A549 (cell line): ENCODE data around the gene TMF1.

Source experiments
- BHLHE40 ChIP-seq: IDR thresholded peaks from 2 replicates; pipeline ENCODE4 v1.6.1; 2012; ENCODE audit warnings: low read depth, low read length, inconsistent platforms
- CHD2 ChIP-seq: fragments of 150-350 bp; IDR thresholded peaks from 2 replicates; pipeline ENCODE4 v1.6.1; 2014; ENCODE audit warnings: low read length; ENCODE audit not compliant: partially characterized antibody
- CTCF ChIP-seq: fragments of >200 bp; sonication (Bioruptor Twin); formaldehyde crosslinking; IDR thresholded peaks from 3 replicates; pipeline ENCODE4 v1.5.1; 2016
- EHF ChIP-seq: fragments of 250-450 bp; sonication (Bioruptor Pico); IDR thresholded peaks from 2 replicates; pipeline ENCODE4 v1.5.0; 2020; ENCODE audit warnings: mild to moderate bottlenecking
- ELK1 ChIP-seq: fragments of 150-350 bp; IDR thresholded peaks from 2 replicates; pipeline ENCODE4 v1.6.1; 2014; ENCODE audit warnings: low read depth, mild to moderate bottlenecking, low read length
- EP300 ChIP-seq, 2 experiments: fragments of >200 bp; sonication (Bioruptor Twin); formaldehyde crosslinking; IDR thresholded peaks; 2 replicates in 1 of 2; 3 replicates in 1 of 2; pipeline ENCODE4 v1.6.1; 2016 to 2017
- FOSL2 ChIP-seq, 2 experiments: fragments of 450-650 bp in 1 of 2; fragments of >200 bp in 1 of 2; sonication (Bioruptor Twin) in 1 of 2; formaldehyde crosslinking; IDR thresholded peaks; 2 replicates each; pipeline versions ENCODE4 v1.5.0 to v1.6.1; 2016 to 2020; ENCODE audit warnings: mild to moderate bottlenecking in 1 of 2, moderate library complexity in 1 of 2
- PBX3 ChIP-seq: IDR thresholded peaks from 2 replicates; pipeline ENCODE4 v1.6.1; 2012
- POLR2A ChIP-seq: IDR thresholded peaks from 2 replicates; pipeline ENCODE4 v1.6.1; 2012; ENCODE audit warnings: mild to moderate bottlenecking, low read length
- REST ChIP-seq: fragments of 200-600 bp; sonication (generic); IDR thresholded peaks from 2 replicates; pipeline ENCODE4 v1.6.1; 2016; ENCODE audit warnings: antibody characterized with exemption, mild to moderate bottlenecking, moderate library complexity

- TF ChIP-seq POLR2A (no peak), BHLHE40 (no peak), CHD2 (no peak), EHF (CRISPR knock-in tag) (no peak), FOSL2 (IDR thresholded peaks at IDR 0.05) (no peak), FOSL2 (CRISPR knock-in tag; IDR thresholded peaks at IDR 0.05) (no peak), CTCF (no peak), ELK1 (no peak), EP300 (IDR thresholded peaks at IDR 0.05) (no peak), REST (no peak), PBX3 (no peak)
Observed at GRCh38 chr3:69031635-69032034, 20.5 kb downstream of the TMF1 start.
